Suprapubic skin (tissue), 2 donors: ENCODE data around the gene KREMEN2.

Experiments
- EP300 ChIP-seq: sonication (generic); formaldehyde crosslinking; IDR thresholded peaks from one replicate; pipeline ENCODE4 v1.6.1; 2017; ENCODE audit warnings: antibody characterized with exemption
- POLR2A ChIP-seq, 2 donors: fragments of 450-650 bp; IDR thresholded peaks; one replicate each; pipeline ENCODE4 v1.6.1; 2017; ENCODE audit warnings: antibody characterized with exemption in 2 of 2, mild to moderate bottlenecking in 2 of 2, moderate library complexity in 2 of 2

- TF ChIP-seq POLR2A (IDR thresholded peaks at IDR 0.05): no peak
- TF ChIP-seq EP300: no peak
These were observed 17.3 kb downstream of the KREMEN2 start for GRCh38 chr16:2981177-2981898.
